Sigmoid colon (tissue), 3 donors: Measurements from ENCODE around the gene ARHGAP12.

ENCODE experiments used
- POLR2A ChIP-seq, 2 donors: fragments of 450-650 bp; IDR thresholded peaks; one replicate each; pipeline ENCODE4 v1.6.1; 2016; ENCODE audit warnings: antibody characterized with exemption in 2 of 2, mild to moderate bottlenecking in 2 of 2, moderate library complexity in 2 of 2
- TF ChIP-seq, protein P1 (sequence below), 4 experiments: fragments of 450-650 bp in 3 of 4; fragments of 200-600 bp in 1 of 4; IDR thresholded peaks; one replicate each; pipeline ENCODE4 v1.5.1; 2016 to 2019; ENCODE audit warnings: antibody characterized with exemption in 4 of 4, mild to moderate bottlenecking in 3 of 4, moderate library complexity in 2 of 4

DNA sequence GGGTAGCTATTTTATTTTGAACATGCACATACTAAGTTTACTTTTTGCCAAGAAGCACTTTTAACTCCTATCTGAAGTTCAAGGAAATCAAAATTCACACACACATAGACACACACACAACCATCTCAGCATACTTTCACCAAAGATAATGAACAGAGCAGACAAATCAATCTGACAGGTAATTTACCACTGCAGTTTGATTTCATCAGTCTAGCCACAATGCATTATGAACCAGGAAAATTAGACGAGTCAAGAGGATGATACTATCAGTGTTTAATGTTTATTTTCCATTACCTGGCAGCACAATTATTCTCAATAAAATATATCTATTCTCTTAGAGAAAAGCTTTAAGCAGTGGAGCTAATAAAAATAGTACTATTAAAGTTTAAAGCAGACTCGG lies 147.9 kb downstream of the ARHGAP12 start:
- no peak for TF ChIP-seq POLR2A (IDR thresholded peaks at IDR 0.05)
- TF ChIP-seq, protein P1, sequence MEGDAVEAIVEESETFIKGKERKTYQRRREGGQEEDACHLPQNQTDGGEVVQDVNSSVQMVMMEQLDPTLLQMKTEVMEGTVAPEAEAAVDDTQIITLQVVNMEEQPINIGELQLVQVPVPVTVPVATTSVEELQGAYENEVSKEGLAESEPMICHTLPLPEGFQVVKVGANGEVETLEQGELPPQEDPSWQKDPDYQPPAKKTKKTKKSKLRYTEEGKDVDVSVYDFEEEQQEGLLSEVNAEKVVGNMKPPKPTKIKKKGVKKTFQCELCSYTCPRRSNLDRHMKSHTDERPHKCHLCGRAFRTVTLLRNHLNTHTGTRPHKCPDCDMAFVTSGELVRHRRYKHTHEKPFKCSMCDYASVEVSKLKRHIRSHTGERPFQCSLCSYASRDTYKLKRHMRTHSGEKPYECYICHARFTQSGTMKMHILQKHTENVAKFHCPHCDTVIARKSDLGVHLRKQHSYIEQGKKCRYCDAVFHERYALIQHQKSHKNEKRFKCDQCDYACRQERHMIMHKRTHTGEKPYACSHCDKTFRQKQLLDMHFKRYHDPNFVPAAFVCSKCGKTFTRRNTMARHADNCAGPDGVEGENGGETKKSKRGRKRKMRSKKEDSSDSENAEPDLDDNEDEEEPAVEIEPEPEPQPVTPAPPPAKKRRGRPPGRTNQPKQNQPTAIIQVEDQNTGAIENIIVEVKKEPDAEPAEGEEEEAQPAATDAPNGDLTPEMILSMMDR (IDR thresholded peaks at IDR 0.05) = no peak
